ENCODE data around the gene GABRB2.

DNA sequence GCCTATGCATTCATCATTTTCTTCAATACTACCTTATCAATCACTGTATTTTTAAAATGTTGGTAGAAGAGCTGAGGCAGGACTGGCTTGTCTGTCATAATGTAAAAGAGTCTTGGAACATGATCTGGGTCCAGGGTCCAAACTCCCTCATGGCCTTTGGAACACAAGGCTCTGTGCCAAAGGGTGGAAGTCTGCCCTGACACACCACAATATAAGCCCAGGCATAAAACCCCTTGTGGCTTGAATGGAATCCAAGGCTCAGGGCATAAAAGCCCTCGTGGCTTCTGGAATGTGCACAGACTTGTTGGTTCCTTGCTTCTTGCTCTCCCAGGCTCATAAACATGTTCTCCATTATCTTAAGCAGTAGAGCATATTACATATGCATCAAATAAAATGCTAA is 48.0 kb downstream of the GABRB2 start:
- TF ChIP-seq, protein P1, sequence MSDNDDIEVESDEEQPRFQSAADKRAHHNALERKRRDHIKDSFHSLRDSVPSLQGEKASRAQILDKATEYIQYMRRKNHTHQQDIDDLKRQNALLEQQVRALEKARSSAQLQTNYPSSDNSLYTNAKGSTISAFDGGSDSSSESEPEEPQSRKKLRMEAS (IDR thresholded peaks at IDR 0.05) = no peak
- TF ChIP-seq, protein P2, sequence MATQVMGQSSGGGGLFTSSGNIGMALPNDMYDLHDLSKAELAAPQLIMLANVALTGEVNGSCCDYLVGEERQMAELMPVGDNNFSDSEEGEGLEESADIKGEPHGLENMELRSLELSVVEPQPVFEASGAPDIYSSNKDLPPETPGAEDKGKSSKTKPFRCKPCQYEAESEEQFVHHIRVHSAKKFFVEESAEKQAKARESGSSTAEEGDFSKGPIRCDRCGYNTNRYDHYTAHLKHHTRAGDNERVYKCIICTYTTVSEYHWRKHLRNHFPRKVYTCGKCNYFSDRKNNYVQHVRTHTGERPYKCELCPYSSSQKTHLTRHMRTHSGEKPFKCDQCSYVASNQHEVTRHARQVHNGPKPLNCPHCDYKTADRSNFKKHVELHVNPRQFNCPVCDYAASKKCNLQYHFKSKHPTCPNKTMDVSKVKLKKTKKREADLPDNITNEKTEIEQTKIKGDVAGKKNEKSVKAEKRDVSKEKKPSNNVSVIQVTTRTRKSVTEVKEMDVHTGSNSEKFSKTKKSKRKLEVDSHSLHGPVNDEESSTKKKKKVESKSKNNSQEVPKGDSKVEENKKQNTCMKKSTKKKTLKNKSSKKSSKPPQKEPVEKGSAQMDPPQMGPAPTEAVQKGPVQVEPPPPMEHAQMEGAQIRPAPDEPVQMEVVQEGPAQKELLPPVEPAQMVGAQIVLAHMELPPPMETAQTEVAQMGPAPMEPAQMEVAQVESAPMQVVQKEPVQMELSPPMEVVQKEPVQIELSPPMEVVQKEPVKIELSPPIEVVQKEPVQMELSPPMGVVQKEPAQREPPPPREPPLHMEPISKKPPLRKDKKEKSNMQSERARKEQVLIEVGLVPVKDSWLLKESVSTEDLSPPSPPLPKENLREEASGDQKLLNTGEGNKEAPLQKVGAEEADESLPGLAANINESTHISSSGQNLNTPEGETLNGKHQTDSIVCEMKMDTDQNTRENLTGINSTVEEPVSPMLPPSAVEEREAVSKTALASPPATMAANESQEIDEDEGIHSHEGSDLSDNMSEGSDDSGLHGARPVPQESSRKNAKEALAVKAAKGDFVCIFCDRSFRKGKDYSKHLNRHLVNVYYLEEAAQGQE (IDR thresholded peaks at IDR 0.05; ENCODE audit: low read depth) = no peak
- no peak for TF ChIP-seq YY1 (IDR thresholded peaks at IDR 0.05; ENCODE audit: low read depth)
